Spleen (tissue), 11 donors: ENCODE results near the gene ZDHHC14. TPM values are rescaled to one million over a fixed set of nuclear protein-coding genes. Genes with fewer than 3 reads are reported as not detected.

Experiments used
- DNase-seq: peaks from one replicate; pipeline ENCODE4 v3.0.0-alpha.2; 2020
- H3K27ac ChIP-seq, 8 donors: fragments of 200-600 bp; sonication (generic) in 7 of 8; 1 replicate in 4 of 8; 2 replicates in 4 of 8; pipeline versions ENCODE4 v1.5.0 to v1.8.0; 2016 to 2021; ENCODE audit warnings: inconsistent platforms in 4 of 8, mild to moderate bottlenecking in 4 of 8, moderate library complexity in 1 of 8
- H3K27me3 ChIP-seq, 7 donors: fragments of 200-600 bp; sonication (generic) in 6 of 7; replicated peaks in 1 of 7; 1 replicate in 4 of 7; 2 replicates in 3 of 7; pipeline versions ENCODE4 v1.5.0 to v1.8.0; 2016 to 2021; ENCODE audit warnings: inconsistent platforms in 3 of 7, mild to moderate bottlenecking in 1 of 7
- H3K36me3 ChIP-seq, 6 donors: fragments of 200-600 bp; sonication (generic) in 5 of 6; 1 replicate in 4 of 6; 2 replicates in 2 of 6; pipeline versions ENCODE4 v1.5.0 to v1.8.0; 2016 to 2021; ENCODE audit warnings: inconsistent platforms in 2 of 6
- H3K4me1 ChIP-seq, 6 donors: fragments of 200-600 bp; sonication (generic) in 5 of 6; 1 replicate in 3 of 6; 2 replicates in 3 of 6; pipeline versions ENCODE4 v1.5.0 to v1.8.0; 2016 to 2021; ENCODE audit warnings: inconsistent platforms in 3 of 6
- H3K4me3 ChIP-seq, 8 donors: fragments of 200-600 bp; sonication (generic) in 7 of 8; 1 replicate in 4 of 8; 2 replicates in 4 of 8; pipeline versions ENCODE4 v1.5.0 to v1.8.0; 2016 to 2021; ENCODE audit warnings: inconsistent platforms in 4 of 8, mild to moderate bottlenecking in 4 of 8, moderate library complexity in 2 of 8
- H3K9me3 ChIP-seq, 8 donors: fragments of 200-600 bp; sonication (generic) in 7 of 8; 1 replicate in 4 of 8; 2 replicates in 4 of 8; pipeline versions ENCODE4 v1.5.0 to v1.8.0; 2016 to 2021; ENCODE audit warnings: inconsistent platforms in 4 of 8
- CTCF ChIP-seq, 11 experiments: fragments of 200-600 bp in 7 of 11; fragments of 450-650 bp in 4 of 11; sonication (generic) in 4 of 11; IDR thresholded peaks in 8 of 11; conservative IDR thresholded peaks in 3 of 11; 1 replicate in 7 of 11; 2 replicates in 4 of 11; pipeline versions ENCODE4 v1.4.0 to v1.8.0; 2016 to 2021; ENCODE audit warnings: antibody characterized with exemption in 11 of 11, inconsistent platforms in 4 of 11, mild to moderate bottlenecking in 1 of 11
- POLR2A ChIP-seq, 3 donors: fragments of 450-650 bp; IDR thresholded peaks; one replicate each; pipeline ENCODE4 v1.5.1; 2017; ENCODE audit warnings: antibody characterized with exemption in 3 of 3, mild to moderate bottlenecking in 1 of 3
- POLR2AphosphoS5 ChIP-seq, 3 donors: sonication (generic); formaldehyde crosslinking; IDR thresholded peaks; one replicate each; pipeline ENCODE4 v1.5.1; 2017; ENCODE audit warnings: antibody characterized with exemption in 3 of 3
- WGBS, 5 donors: extraction: QIAGEN DNeasy Blood & Tissue Kit in 3 of 5; methylation state at CpG; one replicate each; pipeline versions ENCODE4 v1.1.5 to v1.1.7; 2013 to 2018; 5-methylcytosine and 5-hydroxymethylcytosine counted together
- intact Hi-C: fragments of 100-400 bp; cut with DNase I; formaldehyde crosslinking; loops from one replicate; pipeline ENCODE4 v1.15.0; 2023; ENCODE audit warnings: low total_unique reads
- polyA plus RNA-seq, 3 donors: library from polyadenylated mRNA; stranded (reverse); fragments of 200-250 nt; gene quantifications; one replicate each; pipeline ENCODE4 v1.2.1, GENCODE V29; 2013
- total RNA-seq, 7 donors: library from RNA; depleted of rRNA in 3 of 7; stranded (reverse); fragments of >200 nt in 3 of 7; fragmentation: NEBNext Ultra II Directional in 4 of 7; extraction: Animal tissue kit (Norgen Biotek cat#: 25700) in 4 of 7; gene quantifications; one replicate each; pipeline versions ENCODE4 v1.1.0 to v1.2.1, GENCODE V29; 2016 to 2021
- donor health status: healthy with polysubstance abuse.
- donor health status: DM: no; HTN: no; CAD: no; lungs with moderate emphysema.
- donor health status: DM: no; HTN: no; CAD: no.
- donor health status: Bipolar disorder and iron deficiency.
- donor health status: healthy.
- donor health status: DM: no; HTN: no; CAD: no.
- donor health status: DM: yes; HTN: yes; CAD: no.

Gene ZDHHC14
- total and polyA plus RNA-seq, 10 donors, result 7.8 to 18.2 (median 11.7) TPM

- DNase-seq, result no peak
- intact Hi-C loops, result no loop called here
- H3K27ac ChIP-seq, result peak overlapping the region in 1 of 8 donors; percentile 27
- peaks cover 0 to 4% (median 0%) of the 10 kb centered on the region in 8 donors for H3K9me3 ChIP-seq
- no peaks in the 10 kb centered on the region for H3K36me3 ChIP-seq
- no peak overlapping the region for H3K4me3 ChIP-seq
- H3K27me3 ChIP-seq, result no peaks in the 10 kb centered on the region
- H3K4me1 ChIP-seq, result peaks cover 11 to 48% (median 25%) of the 10 kb centered on the region in 6 donors
- no peak for TF ChIP-seq CTCF (IDR thresholded peaks at IDR 0.05 in 8 of 11, conservative IDR thresholded peaks at IDR 0.05 in 3 of 11)
- TF ChIP-seq POLR2AphosphoS5 (IDR thresholded peaks at IDR 0.05), result no peak
- no peak for TF ChIP-seq POLR2A (IDR thresholded peaks at IDR 0.05)
Observed at GRCh38 chr6:157570752-157571151, 189.8 kb downstream of the ZDHHC14 start.

DNA sequence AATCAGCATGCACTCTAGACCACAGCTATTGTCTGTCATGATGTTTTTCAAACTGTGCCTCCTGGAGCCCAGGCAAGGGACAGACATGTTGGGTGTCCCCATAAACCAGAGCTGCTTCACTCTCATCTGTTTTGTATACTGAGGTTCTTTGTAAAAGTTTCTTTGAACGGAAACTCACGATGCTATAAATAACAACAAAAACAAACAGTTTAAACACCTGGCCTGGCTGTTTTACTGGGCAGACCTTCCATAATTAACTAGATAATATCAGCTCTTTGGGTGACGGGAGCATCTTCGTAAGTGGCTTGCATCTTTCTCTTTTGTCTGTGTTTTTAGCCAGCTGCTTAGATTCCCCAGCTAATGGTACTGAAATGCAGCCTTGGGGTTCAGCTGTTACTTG, 190.3 kb downstream of the ZDHHC14 start:
- DNase-seq, result no peak
- TF ChIP-seq POLR2AphosphoS5 (IDR thresholded peaks at IDR 0.05) (no peak), CTCF (IDR thresholded peaks at IDR 0.05 in 8 of 11, conservative IDR thresholded peaks at IDR 0.05 in 3 of 11) (no peak), POLR2A (IDR thresholded peaks at IDR 0.05) (no peak)
- intact Hi-C loops, result no loop called here
- Histone ChIP-seq H3K9me3 (peaks cover 0 to 4% (median 0%) of the 10 kb centered on the region in 8 donors), H3K4me1 (peaks cover 11 to 43% (median 22%) of the 10 kb centered on the region in 6 donors), H3K36me3 (no peaks in the 10 kb centered on the region), H3K4me3 (no peak overlapping the region), H3K27ac (peak overlapping the region in 1 of 8 donors; percentile 27), H3K27me3 (no peaks in the 10 kb centered on the region)
- 52 to 88% (median 77%) methylated on average over 4 of the region's 4 CpGs for WGBS, 5 donors

GRCh38 chr6:157571950-157572349, 191.0 kb downstream of the ZDHHC14 start:
- Histone ChIP-seq H3K27ac (no peak overlapping the region), H3K27me3 (no peaks in the 10 kb centered on the region), H3K9me3 (peaks cover 0 to 4% (median 0%) of the 10 kb centered on the region in 8 donors), H3K36me3 (no peaks in the 10 kb centered on the region), H3K4me1 (peaks cover 11 to 41% (median 22%) of the 10 kb centered on the region in 6 donors), H3K4me3 (no peak overlapping the region)
- TF ChIP-seq POLR2AphosphoS5 (IDR thresholded peaks at IDR 0.05), result no peak
- no peak for TF ChIP-seq POLR2A (IDR thresholded peaks at IDR 0.05)
- no peak for DNase-seq
- WGBS, 5 donors, result 86 to 93% (median 91%) methylated on average over 5 of the region's 5 CpGs
- intact Hi-C loops, result no loop called here

GRCh38 chr6:157574851-157575424, 193.9 kb downstream of the ZDHHC14 start:
- no peak overlapping the region for H3K4me3 ChIP-seq
- no peak for DNase-seq
- H3K27me3 ChIP-seq, result no peaks in the 10 kb centered on the region
- intact Hi-C loops, result no loop called here
- no peak overlapping the region for H3K27ac ChIP-seq
- H3K9me3 ChIP-seq, result peaks cover 0 to 16% (median 6%) of the 10 kb centered on the region in 8 donors
- H3K4me1 ChIP-seq, result peaks cover 8 to 31% (median 16%) of the 10 kb centered on the region in 6 donors
- H3K36me3 ChIP-seq, result no peaks in the 10 kb centered on the region
- 90 to 95% (median 92%) methylated on average over 5 of the region's 5 CpGs for WGBS, 5 donors
- no peak for TF ChIP-seq POLR2A (IDR thresholded peaks at IDR 0.05)
- no peak for TF ChIP-seq CTCF (IDR thresholded peaks at IDR 0.05 in 8 of 11, conservative IDR thresholded peaks at IDR 0.05 in 3 of 11)
- TF ChIP-seq POLR2AphosphoS5 (IDR thresholded peaks at IDR 0.05), result no peak
